Ishikawa (cell line): ENCODE measurements around the gene ACER2.

ENCODE experiments used
- CEBPB ChIP-seq: IDR thresholded peaks from 2 replicates; pipeline ENCODE4 v1.6.1; 2012
- CREB1 ChIP-seq: IDR thresholded peaks from 2 replicates; pipeline ENCODE4 v1.6.1; 2012; ENCODE audit warnings: low read depth
- EGR1 ChIP-seq: IDR thresholded peaks from 2 replicates; pipeline ENCODE4 v1.6.1; 2012
- EP300 ChIP-seq: IDR thresholded peaks from 2 replicates; pipeline ENCODE4 v1.6.1; 2012; ENCODE audit warnings: borderline replicate concordance
- FOXM1 ChIP-seq: IDR thresholded peaks from 2 replicates; pipeline ENCODE4 v1.6.1; 2012; ENCODE audit warnings: low read depth, borderline replicate concordance
- MAX ChIP-seq: IDR thresholded peaks from 2 replicates; pipeline ENCODE4 v1.6.1; 2012
- NFIC ChIP-seq: IDR thresholded peaks from 2 replicates; pipeline ENCODE4 v1.6.1; 2012
- RAD21 ChIP-seq: IDR thresholded peaks from 2 replicates; pipeline ENCODE4 v1.6.1; 2012; ENCODE audit warnings: low read depth
- TAF1 ChIP-seq: IDR thresholded peaks from 2 replicates; pipeline ENCODE4 v1.6.1; 2012; ENCODE audit warnings: low read depth, mild to moderate bottlenecking
- TCF12 ChIP-seq: IDR thresholded peaks from 2 replicates; pipeline ENCODE4 v1.6.1; 2012; ENCODE audit warnings: low read depth
- TEAD4 ChIP-seq: IDR thresholded peaks from 2 replicates; pipeline ENCODE4 v1.6.1; 2012
- YY1 ChIP-seq: IDR thresholded peaks from 2 replicates; pipeline ENCODE4 v1.6.1; 2012; ENCODE audit warnings: low read depth
- ZBTB7A ChIP-seq: IDR thresholded peaks from 2 replicates; pipeline ENCODE4 v1.6.1; 2012; ENCODE audit warnings: low read depth
- TF ChIP-seq, protein P1 (sequence below): IDR thresholded peaks from 2 replicates; pipeline ENCODE4 v1.6.1; 2012; ENCODE audit warnings: low read depth, mild to moderate bottlenecking
- TF ChIP-seq, protein P2 (sequence below): IDR thresholded peaks from 2 replicates; pipeline ENCODE4 v1.6.1; 2012

Gene ACER2

DNA sequence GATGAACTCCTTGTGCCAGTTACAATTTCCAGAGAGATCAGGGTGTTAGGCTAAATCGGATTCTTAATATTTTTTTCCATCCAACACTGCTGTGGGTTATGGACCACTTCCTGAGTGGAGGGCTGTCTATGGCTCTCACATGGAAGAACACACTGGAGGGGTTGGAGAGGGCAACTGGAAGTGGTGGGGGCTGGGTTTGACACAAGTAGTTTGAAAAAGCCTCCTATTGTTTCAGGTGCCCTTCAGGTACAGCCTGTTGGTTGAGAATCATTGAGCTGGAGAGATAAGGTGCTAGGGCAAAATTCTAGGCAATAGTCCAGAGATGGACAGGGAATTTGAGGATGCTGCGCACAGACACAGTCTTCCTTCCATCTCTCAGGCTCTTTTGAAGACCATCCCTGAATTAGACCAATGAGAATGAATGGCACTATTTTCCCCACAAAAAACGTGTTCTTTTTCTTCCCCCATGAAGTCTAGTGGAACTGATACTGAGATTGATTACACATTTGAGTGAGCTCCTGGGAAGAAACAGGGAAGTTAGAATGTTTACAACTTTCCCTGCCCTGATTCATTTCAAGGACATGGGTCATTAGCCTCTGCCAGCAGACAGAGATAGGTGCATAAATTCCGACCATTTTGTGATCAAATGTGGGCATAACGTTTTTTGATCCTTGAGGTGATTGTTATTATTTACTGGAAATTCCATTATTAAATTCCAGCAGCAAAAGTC lies 87.7 kb downstream of the ACER2 start:
- TF ChIP-seq, protein P1, sequence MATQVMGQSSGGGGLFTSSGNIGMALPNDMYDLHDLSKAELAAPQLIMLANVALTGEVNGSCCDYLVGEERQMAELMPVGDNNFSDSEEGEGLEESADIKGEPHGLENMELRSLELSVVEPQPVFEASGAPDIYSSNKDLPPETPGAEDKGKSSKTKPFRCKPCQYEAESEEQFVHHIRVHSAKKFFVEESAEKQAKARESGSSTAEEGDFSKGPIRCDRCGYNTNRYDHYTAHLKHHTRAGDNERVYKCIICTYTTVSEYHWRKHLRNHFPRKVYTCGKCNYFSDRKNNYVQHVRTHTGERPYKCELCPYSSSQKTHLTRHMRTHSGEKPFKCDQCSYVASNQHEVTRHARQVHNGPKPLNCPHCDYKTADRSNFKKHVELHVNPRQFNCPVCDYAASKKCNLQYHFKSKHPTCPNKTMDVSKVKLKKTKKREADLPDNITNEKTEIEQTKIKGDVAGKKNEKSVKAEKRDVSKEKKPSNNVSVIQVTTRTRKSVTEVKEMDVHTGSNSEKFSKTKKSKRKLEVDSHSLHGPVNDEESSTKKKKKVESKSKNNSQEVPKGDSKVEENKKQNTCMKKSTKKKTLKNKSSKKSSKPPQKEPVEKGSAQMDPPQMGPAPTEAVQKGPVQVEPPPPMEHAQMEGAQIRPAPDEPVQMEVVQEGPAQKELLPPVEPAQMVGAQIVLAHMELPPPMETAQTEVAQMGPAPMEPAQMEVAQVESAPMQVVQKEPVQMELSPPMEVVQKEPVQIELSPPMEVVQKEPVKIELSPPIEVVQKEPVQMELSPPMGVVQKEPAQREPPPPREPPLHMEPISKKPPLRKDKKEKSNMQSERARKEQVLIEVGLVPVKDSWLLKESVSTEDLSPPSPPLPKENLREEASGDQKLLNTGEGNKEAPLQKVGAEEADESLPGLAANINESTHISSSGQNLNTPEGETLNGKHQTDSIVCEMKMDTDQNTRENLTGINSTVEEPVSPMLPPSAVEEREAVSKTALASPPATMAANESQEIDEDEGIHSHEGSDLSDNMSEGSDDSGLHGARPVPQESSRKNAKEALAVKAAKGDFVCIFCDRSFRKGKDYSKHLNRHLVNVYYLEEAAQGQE: no peak
- TF ChIP-seq FOXM1: no peak
- TF ChIP-seq CEBPB: no peak
- no peak for TF ChIP-seq CREB1
- no peak for TF ChIP-seq TCF12
- TF ChIP-seq RAD21: no peak
- no peak for TF ChIP-seq EGR1
- TF ChIP-seq ZBTB7A: no peak
- TF ChIP-seq MAX: no peak
- TF ChIP-seq TAF1: no peak
- TF ChIP-seq, protein P2, sequence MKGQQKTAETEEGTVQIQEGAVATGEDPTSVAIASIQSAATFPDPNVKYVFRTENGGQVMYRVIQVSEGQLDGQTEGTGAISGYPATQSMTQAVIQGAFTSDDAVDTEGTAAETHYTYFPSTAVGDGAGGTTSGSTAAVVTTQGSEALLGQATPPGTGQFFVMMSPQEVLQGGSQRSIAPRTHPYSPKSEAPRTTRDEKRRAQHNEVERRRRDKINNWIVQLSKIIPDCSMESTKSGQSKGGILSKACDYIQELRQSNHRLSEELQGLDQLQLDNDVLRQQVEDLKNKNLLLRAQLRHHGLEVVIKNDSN: no peak
- TF ChIP-seq NFIC: no peak
- TF ChIP-seq YY1: no peak
- no peak for TF ChIP-seq EP300
- TF ChIP-seq TEAD4: no peak

DNA sequence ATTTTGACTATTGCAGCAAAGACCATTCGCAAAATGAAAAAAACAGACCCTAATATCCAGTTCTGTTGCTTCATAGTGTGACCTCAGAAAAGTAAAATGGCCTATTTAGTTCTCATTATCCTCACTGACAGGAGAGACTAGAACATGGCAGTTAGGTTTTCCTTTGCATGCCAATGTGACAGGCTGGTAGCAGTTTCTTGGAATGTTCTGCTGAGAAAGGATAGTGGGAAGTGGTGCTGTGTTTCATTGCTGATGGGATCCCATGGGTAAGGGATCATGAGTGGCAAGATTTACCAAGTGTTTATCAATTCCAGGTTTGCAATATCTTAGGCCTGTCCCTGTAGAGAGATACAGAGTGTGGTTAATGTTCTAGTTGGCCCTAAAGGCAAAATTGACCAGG lies 88.5 kb downstream of the ACER2 start:
- no peak for TF ChIP-seq FOXM1
- TF ChIP-seq, protein P1: no peak

DNA sequence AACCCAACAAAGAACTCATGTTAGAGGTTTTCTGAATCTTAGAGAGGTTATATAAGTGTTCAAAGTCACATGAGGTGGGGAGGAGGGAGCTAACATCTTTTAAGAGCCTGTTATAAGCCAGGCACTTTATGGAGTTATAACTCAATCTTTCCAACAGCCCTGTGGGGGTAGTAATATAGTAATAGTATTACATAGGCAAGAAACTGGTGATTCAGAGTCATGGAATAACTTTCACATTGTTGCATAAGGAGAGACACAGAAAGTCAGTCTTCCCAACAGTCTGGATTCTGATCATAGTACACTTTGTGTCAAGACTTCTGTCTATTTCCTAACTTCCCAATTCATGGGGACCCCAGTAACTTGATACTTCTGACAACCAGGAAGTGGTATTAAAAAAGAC lies 89.2 kb downstream of the ACER2 start:
- TF ChIP-seq TCF12 (no peak), YY1 (no peak), NFIC (no peak), EP300 (no peak), CREB1 (no peak), RAD21 (no peak)
